Stimulated activated CD4-positive, alpha-beta T cell treated with anti-CD3 and anti-CD28 coated beads, TNF-alpha, amount 100 ng/mL, for 24 hours (primary cell): ENCODE measurements around the gene CRYGB.
"Not testable (repeated sequence)": the region's sequence is repeated elsewhere in the genome, so short reads cannot be mapped to it uniquely, and the experiment has no call there.

Experiments
- DNase-seq, 3 experiments: peaks; one replicate each; pipeline ENCODE4 v3.0.0-alpha.2; 2020; ENCODE audit warnings: low read depth in 3 of 3

CRYGB gene

DNA sequence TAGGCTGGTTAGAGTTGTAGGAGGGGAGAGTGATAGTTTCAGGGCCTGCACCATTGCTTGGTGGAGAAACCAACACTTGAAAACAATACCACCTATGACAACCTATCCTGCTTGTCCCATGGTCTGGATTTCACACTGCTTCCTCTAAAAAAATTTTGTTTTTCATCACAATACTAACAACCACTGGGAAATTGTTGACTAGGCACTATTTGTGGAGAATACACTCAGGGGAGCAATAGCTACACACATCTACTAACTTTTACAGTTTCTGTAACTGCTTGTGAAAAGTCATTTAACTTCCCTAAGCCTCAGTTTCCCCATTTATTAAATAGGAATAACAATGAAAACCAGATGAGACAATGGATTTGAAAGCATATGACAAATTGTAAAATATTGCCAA lies 4.1 kb upstream of the CRYGB start:
- no peak for DNase-seq

DNA sequence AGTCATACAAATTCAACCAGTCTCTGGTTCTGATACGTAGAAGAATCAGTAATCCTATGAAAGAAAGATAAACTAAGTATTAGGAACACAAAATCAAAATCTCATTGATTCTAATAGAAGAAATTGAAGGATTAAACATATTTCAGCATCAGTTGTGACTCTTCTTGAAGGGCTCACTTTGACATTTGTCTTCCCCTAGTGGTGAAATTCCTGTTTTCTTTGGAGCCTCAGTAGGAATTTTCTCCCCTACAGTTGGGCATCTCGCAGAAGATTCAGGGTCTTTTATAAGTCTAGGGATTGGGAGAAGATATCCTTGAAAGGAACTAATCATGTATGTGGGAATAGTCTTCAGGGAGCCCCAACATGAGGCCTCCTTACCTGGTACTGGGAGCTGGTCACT lies 2.8 kb upstream of the CRYGB start:
- DNase-seq, result no peak

DNA sequence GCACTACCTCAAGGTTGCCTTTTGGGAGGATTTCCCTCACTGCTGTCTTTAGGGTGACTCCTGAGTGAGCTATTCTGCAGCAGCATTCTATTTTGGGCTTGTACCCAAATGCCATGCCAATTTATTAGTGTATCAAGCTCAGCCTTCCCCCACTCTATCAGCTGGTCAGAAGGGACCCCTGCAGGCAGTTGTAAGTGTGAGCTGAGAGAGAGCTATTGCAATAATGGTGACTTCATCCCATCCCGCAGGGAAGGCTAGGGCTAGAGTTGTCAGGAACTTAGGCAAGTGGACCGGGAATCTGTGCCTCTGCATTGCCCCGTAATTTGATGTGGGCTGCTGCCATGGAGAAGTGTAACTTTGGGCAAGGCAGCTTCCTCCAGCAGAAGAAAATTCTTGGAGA lies 1.8 kb upstream of the CRYGB start:
- no peak for DNase-seq

DNA sequence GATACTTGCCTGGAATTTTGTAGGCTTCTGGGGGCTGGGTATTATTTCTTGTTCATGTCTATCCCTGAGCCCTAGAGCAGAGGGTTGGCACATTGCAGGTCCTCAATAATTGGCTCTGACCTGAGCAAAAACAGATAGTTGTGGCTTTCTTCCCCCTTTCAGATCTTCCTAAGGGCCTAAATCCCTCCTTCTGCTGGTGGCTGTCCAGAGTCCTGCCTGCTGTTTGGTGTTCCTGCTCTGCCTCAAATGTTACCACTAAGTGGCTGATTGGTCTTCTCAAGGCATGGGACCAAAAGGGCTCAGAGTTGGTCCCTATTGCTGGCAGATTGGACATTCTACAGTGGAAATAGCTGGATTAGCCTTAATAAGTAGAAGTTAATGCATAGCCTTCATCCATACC lies 1.1 kb upstream of the CRYGB start:
- no peak for DNase-seq

DNA sequence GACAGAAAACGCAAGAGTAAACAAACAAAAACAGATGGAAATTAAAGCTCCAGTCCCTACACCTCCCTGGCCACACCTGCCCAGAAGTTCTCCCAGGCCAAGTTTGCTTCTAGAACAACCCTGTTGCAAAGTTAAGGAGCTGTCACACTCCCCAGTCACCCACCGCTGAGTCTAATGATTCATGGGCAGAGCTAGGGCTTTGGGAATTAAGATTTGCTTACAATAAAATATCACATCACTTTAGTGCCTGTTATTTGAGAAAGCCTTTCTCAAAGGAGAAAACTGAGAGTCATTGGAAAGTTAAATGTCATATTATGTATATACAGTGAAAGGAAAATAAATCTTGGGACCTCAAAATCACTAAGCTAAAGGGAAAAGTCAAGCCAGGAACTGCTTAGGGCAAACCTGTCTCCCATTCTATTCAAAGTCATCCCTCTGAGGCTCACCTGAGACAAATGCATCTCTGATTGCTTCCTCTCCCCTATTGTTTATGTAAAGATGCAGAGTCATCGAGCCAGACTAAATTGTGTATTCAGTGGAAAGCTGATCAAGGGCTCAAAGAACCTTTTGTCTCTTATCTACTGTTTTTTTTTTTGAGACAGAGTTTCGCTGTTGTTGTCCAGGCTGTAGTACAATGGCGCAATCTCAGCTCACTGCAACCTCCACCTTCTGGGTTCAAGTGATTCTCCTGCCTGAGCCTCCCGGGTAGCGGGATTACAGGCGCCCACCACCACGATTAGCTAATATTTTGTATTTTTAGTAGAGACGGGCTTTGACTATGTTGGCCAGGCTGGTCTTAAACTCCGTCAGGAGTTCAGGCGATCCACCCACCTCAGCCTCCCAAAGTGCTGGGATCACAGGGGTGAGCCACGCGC lies 2.8 kb downstream of the CRYGB start:
- DNase-seq, result no peak

DNA sequence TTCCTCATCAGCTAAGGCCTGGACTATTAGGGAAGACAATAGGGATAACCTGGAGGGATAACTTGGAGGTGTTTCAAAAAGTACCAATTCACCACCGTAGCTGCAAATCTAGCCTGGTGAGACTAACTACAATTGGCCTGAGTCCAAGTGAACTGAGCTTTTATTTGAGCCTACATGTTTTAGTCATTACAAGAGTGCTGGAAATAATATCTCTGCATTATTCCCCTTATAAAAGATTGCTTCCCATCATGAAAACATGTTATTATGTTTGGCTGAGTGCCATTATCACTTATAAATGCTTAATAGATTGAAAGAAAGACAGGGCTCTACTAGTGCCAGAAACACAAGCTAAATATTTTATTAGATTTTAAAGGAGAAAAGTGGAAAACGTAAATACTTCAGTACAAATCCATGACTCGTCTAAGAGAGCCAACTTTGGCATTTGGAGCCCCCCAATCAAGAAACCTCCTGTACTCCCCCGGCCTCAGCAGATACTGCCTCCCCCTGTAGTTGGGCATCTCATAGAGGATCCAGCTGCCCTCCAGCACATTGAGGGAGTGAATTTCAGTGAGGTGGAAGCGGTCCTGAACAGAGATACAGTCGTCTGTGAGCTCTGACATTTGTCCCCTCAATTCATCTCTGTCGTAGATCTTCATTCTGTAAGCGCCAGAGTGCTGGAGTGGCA lies 3.6 kb downstream of the CRYGB start:
- no peak for DNase-seq

DNA sequence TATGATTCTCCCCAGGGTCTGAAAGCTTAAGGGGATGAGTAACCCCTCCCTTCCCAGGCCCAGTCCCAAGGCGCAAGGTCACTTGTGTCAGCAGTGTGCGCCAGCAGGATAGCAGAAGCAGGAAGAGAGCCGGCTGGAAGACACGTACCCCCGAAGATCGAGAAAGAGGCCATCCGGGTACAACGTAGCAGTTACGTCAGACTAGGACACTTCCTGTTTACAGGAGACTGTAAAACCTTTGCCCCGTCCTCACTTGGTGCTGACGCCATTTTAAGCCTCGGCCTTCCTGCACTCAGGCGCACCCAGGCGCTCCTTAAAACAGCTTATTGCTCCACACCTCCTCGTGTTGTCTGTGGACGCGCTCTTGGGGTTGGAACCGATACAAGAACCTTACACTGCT lies 6.5 kb downstream of the CRYGB start:
- DNase-seq, result no peak

DNA sequence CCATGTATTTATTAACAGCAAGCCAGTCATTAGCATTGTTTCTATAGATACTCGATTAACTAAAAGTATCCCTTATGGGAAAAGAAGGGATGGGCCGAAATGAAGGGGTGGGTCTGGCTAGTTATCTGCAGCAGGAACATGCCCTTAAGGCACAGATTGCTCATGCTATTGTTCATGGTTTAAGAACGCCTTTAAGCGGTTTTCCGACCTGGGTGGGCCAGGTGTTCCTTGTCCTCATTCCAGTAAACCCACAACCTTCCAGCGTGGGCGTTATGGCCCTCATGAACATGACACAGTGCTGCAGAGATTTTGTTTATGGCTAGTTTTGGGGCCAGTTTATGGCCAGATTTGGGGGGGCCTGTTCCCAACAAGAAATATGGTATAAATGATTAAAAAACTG lies 7.6 kb downstream of the CRYGB start:
- not testable (repeated sequence) for DNase-seq

DNA sequence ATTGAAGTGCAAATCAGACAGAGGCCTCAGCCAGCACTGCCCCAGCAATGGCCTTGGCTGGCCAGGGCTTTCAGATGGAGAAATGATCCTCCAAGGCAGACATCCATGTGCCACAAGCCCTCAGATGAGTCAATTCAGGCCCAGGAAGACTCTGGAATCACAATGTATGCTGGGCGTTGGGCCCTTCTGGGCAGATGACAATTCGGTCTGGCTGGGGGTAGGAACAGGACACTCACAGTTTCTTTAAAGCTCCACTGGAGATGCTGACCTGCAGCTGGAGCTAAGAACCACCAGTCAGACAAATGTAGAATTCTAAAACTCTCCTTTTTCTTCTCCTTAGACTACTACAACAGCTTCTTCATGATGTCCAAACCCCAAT lies 9.3 kb downstream of the CRYGB start:
- DNase-seq, result no peak

DNA sequence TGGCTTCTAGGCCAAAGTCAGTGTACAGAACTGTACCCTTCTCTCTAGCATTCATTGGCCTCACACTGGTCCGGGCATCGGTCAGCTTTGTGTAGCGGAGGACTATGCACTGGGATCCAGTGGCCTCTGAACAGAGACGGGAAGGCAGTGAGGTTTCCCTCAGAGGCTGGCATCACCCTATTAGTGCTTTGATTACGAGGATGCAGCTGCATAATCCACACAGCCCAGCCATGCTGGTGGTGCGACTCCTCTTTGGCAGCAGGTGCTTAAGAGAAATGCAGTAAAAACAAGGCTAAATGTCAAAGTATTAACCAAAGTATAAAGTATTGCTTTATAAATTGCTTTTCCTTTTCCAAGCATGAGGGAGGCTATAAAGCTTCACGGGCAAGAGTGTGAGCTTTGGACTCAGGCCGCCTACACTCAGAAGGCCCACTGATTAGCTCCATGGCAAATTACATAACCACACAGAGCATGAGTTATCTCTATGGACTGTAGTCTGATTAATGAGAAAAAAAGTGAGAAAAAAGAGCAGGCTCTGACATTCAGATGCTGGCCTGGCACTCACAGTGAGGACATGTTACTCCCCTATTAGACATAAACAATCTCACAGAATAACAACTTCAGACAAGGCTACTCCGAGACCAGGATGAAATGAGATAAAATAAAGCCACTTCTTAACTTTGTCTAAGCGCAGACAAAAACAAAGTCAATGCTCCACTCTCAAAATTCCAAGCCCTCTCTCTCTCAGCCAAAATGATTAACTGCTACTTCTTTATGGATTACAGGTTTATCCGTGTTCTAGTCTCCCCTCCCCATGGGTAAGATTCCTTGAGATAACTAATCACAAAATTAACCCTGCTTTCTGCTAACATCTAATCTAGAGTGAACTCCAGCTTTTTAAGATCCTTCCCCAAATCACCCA lies 9.9 kb downstream of the CRYGB start:
- no peak for DNase-seq

DNA sequence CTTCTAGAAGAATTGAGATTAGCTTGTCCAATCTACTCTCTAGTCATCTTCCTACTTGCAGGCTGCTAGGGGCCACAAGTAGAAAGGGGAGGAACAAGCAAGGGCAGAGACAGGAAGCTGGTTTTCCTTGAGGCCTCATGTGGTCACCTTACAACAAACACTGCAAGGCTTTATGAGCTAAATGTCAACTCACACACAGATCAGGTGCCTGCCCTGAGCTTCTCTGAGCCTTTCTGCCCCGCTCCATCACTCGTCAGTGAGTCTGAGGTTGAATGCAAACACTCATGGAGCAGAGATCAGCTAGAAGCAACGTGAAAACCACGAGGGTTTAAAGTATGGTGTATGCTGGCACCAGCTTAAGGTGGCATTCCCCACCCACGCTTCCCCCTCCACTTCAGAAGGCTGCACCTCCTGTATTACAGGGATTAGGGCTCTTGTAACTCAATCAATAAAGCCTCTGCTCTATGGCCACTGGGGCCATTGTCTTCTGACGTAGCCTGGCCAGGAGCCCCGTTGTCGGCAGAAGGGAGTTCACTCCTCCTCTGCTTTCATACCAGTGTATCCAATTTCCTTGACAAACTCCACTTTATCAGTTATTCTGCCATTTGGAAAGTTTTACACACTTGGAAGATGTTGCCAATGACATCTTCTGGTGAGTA lies 10.9 kb downstream of the CRYGB start:
- no peak for DNase-seq

DNA sequence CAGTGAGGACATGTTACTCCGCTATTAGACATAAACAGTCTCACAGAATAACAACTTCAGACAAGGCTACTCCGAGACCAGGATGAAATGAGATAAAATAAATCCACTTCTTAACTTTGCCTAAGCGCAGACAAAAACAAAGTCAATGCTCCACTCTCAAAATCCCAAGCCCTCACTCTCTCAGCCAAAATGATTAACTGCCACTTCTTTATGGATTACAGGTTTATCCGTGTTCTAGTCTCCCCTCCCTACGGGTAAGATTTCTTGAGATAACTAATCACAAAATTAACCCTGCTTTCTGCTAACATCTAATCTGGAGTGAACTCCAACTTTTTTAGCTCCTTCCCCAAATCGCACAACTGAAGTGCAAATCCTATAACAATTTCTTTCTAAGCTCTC lies 15.2 kb downstream of the CRYGB start:
- no peak for DNase-seq

DNA sequence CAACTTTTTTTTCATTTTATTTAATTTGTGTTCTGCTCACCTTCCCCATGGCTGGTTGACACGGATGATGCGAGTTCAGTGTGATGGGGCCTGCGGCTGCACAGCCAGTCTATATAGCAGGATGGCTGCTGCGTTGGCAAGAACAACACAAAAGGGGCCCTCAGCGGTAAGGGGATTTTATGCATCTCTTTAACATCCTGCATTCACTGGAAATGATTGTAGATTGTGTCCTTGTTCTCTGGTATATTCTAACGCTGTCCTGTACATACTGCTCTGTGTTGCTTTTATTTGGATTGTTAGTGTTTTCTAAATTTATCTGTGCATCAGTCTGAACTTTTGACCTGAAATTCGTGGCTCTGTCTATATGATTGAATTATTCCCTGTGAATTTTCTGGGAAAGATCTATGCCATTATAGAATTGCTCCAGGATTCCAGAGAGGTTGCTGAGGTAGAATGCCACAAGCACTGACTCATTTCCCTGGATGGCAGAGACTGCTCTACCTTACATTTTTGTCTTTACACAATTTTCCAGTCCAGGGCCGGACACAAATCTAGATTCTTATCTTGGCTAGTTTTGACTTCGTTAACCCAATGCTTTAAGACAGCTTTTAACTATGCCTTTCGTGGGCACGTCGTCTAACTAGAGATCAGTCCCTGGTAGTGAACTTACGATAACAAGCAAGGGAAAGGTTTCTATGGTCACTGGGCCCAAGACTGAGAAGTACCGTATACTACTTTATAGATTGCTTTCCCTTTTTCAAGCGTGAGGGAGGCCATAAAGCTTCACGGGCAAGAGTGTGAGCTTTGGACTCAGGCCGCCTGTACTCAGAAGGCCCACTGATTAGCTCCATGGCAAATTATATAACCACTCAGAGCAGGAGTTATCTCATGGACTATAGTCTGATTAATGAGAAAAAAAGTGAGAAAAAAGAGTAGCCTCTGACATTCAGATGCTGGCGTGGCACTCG lies 15.9 kb downstream of the CRYGB start, which contains the start of gene CRYGC:
CRYGC (minus strand) TSS at position 85 of the 968 bp plus-strand sequence; CDS start at position 49, 36 bp downstream.
- no peak for DNase-seq

DNA sequence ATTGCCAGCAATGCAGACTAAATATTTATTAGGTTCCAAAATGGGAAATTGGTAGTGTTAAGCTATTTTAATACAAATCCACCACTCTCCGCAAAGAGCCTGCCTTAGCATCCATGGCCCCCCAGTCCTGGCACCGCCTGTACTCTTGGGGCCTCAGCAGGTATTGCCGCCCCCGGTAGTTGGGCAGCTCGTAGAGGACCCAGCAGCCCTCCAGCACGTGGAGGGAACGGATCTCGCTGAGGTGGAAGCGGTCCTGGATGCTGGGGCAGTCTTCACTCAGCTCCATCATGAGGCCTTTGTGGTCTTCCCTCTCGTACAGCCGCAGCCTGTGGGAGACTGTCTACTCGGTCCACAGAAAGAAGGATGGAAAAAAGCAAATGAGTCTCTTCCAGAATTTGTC lies 17.8 kb downstream of the CRYGB start:
- no peak for DNase-seq

DNA sequence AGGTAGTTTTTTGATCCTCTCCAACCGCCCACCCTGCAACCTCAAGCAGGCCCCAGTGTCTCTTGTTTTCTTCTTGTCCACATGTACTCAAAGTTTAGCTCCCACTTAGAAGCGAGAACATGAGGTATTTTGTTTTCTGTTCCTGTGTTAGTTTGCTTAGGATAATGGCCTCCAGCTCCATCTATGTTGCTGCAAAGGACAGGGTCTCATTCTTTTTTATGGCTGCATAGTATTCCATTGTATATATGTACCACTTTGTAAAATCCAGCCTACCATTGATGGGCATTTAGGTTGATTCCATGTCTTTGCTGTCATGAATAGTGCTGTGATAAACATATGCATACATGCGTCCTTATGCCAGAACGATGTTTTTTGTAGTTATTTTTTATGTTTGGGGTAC lies 18.9 kb downstream of the CRYGB start:
- DNase-seq, result no peak

DNA sequence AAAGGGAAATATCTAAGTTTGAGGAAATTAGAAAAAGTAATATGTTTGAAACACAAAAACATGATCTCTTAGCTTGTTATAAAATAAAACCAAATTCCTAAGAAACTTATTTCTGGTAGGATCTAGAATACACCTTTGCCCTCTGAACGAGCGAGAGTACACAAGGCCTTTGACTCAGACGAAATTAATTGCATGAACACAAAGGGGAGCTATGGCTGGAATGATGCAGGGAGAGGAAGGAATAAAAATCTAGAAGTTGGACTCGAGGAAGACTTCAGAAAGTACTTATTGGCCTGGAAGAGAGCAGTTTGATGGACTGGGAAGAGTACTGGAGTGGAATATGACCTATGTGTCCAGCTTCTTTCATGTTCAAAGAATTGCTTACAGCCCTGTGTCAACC lies 20.7 kb downstream of the CRYGB start:
- no peak for DNase-seq

DNA sequence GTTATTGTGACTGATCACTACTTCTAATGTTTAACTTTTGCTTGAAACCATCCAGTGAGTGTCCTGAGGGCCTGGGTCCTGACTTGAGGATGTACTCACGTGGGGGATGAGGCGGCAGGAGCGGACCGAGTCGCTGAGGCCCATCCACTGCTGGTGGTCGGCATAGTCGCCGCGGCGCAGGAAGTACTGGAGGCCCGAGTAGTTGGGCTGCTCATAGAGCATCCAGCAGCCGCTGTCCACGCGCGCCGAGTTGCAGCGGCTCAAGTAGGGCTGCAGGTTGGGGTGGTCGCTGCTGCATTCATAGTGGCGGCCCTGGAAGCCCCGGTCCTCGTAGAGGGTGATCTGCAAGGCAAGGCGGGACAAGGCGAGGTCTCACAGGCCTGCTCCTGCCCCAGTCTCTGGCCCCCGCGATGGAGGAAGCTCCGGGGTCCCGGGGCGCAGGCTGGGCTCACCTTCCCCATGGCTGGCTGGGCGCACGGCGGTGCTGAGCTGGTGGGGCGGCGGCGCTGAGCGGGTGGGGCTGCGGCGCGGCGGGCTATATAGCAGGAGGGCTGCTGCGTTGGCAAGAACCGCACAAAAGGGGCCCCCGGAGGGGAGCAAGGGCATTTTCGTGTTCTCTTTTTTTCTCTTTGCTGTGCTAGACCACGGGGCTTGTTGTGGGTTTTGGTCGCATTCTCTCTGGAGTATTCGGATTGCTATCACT lies 21.8 kb downstream of the CRYGB start, which contains the start of gene CRYGD:
CRYGD (minus strand) TSS at position 512 of the 703 bp plus-strand sequence; CDS start at position 461, 51 bp downstream.
- DNase-seq, result not testable (repeated sequence)

DNA sequence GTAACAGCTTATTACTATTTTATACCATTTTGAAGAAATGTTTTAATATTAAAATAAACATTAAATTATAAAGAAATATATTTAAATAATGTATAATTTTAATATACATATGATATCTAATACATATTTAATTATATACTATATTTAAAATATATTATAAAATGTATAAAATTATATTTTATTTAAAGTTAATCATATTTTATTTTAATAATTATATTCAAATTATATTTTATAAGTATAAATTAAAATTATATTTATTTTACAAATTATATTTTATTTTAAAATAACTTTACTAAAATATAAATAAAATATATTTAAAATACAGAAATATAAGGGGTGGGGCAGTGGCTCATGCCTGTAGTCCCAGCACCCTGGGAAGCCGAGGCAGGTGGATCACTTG lies 23.7 kb downstream of the CRYGB start:
- DNase-seq, result no peak

DNA sequence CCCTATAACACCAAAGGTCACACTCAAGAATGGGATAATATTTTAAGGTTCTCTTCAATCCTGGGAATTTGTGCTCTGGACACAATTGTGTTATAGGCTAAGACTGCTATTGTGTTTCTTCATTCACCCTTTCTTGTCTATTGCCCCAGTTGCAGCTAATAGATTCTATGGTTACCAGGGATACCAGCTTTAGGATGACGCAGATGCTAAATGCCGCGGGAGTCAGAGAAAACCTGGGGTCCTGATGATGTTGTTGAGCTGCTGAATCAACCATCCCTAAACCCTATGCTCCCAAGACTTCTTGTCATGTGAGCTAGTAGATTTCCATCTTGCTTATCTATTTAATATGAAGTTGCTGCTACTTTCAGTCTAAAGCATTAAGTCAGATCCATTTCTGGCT lies 27.0 kb downstream of the CRYGB start:
- no peak for DNase-seq

DNA sequence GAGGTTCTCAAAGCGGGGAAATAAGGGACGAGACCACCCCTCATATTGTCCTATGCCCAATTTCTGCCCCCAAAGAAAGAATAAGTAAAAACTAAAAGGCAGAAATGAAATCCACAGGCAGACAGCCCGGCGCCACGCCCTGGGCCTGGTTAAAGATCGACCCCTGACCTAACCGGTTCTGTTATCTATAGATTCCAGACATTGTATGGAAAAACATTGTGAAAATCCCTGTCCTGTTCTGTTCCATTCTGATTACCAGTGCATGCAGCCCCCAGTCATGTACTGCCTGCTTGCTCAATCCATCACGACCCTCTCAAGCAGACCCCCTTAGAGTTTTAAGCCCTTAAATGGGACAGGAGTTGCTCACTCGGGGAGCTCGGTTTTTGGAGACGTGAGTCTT lies 28.6 kb downstream of the CRYGB start:
- not testable (repeated sequence) for DNase-seq
